ENCODE results near the gene RNASEH2A.
A peak's percentile ranks its signal among the peaks of the same experiment; 100 is the strongest.
"Not testable (repeated sequence)": the region's sequence is repeated elsewhere in the genome, so short reads cannot be mapped to it uniquely, and the experiment has no call there.

The RNASEH2A gene

GRCh38 chr19:12794196-12794941, 12.0 kb upstream of the RNASEH2A start:
- no peak for DNase-seq (ENCODE audit: low read depth)

- no peak for DNase-seq (ENCODE audit: low read depth)
Observed at GRCh38 chr19:12794971-12795381, 11.4 kb upstream of the RNASEH2A start.

GRCh38 chr19:12796146-12797071, 10.0 kb upstream of the RNASEH2A start:
- DNase-seq (ENCODE audit: low read depth) = peak; percentile 52

GRCh38 chr19:12797141-12797587, 9.2 kb upstream of the RNASEH2A start:
- DNase-seq (ENCODE audit: low read depth) = no peak

- not testable (repeated sequence) for DNase-seq (ENCODE audit: low read depth)
Observed at GRCh38 chr19:12797607-12798006, 8.8 kb upstream of the RNASEH2A start.

GRCh38 chr19:12799742-12800465, 6.5 kb upstream of the RNASEH2A start:
- DNase-seq (ENCODE audit: low read depth) = no peak

GRCh38 chr19:12800466-12800770, 6.0 kb upstream of the RNASEH2A start:
- DNase-seq (ENCODE audit: low read depth) = no peak

GRCh38 chr19:12800923-12801465, 5.4 kb upstream of the RNASEH2A start:
- DNase-seq (ENCODE audit: low read depth) = no peak

- DNase-seq (ENCODE audit: low read depth) = no peak
Observed at GRCh38 chr19:12801466-12802266, 4.7 kb upstream of the RNASEH2A start, which contains the start of the genes PRDX2 and THSD8. TSS of gene PRDX2 (minus strand) at chr19:12801800. CDS start at chr19:12801261, 539 bp downstream. TSS of gene THSD8 (plus strand) at chr19:12802069. CDS start at chr19:12802072, 3 bp downstream.

- no peak for DNase-seq (ENCODE audit: low read depth)
Observed at GRCh38 chr19:12802267-12803106, 3.9 kb upstream of the RNASEH2A start.

GRCh38 chr19:12804051-12804450, 2.3 kb upstream of the RNASEH2A start:
- DNase-seq (ENCODE audit: low read depth) = no peak

- DNase-seq (ENCODE audit: low read depth) = no peak
Observed at GRCh38 chr19:12815088-12815487, 8.7 kb downstream of the RNASEH2A start.

GRCh38 chr19:12817188-12817587, 10.8 kb downstream of the RNASEH2A start:
- DNase-seq (ENCODE audit: low read depth) = not testable (repeated sequence)

- not testable (repeated sequence) for DNase-seq (ENCODE audit: low read depth)
Observed at GRCh38 chr19:12817810-12818209, 11.4 kb downstream of the RNASEH2A start.

GRCh38 chr19:12821761-12822160, 15.4 kb downstream of the RNASEH2A start:
- DNase-seq (ENCODE audit: low read depth) = no peak

- no peak for DNase-seq (ENCODE audit: low read depth)
Observed at GRCh38 chr19:12825254-12826131, 19.1 kb downstream of the RNASEH2A start.

GRCh38 chr19:12828494-12828893, 22.1 kb downstream of the RNASEH2A start:
- no peak for DNase-seq (ENCODE audit: low read depth)

GRCh38 chr19:12833418-12833737, 27.0 kb downstream of the RNASEH2A start:
- no peak for DNase-seq (ENCODE audit: low read depth)

Data from stromal cell of bone marrow (primary cell).